Heart right ventricle (tissue), 16 donors: ENCODE data around the gene FKBP9. TPM values are rescaled to one million over a fixed set of nuclear protein-coding genes. Genes with fewer than 3 reads are reported as not detected.

Experiments
- ATAC-seq, 8 donors: fragments of 200-7000 bp; cut with Tn5 transposase; one replicate each; pipeline ENCODE4 v1.9.1; 2020; ENCODE audit warnings: mild to moderate bottlenecking in 8 of 8, moderate library complexity in 8 of 8, moderate number of reproducible peaks in 1 of 8
- DNase-seq, 2 donors: peaks; one replicate each; pipeline ENCODE4 v3.0.0-alpha.2; 2020
- H3K27ac ChIP-seq, 10 donors: fragments of 200-600 bp; sonication (generic) in 2 of 10; one replicate each; pipeline versions ENCODE4 v1.5.0 to v1.8.0; 2020 to 2022; ENCODE audit warnings: mild to moderate bottlenecking in 3 of 10
- H3K27me3 ChIP-seq, 7 donors: fragments of 200-600 bp; one replicate each; pipeline ENCODE4 v1.8.0; 2021 to 2022; ENCODE audit warnings: mild to moderate bottlenecking in 2 of 7
- H3K36me3 ChIP-seq, 9 donors: fragments of 200-600 bp; sonication (generic) in 1 of 9; one replicate each; pipeline versions ENCODE4 v1.5.0 to v1.8.0; 2020 to 2022; ENCODE audit warnings: mild to moderate bottlenecking in 2 of 9
- H3K4me1 ChIP-seq, 9 donors: fragments of 200-600 bp; sonication (generic) in 1 of 9; one replicate each; pipeline versions ENCODE4 v1.5.0 to v1.8.0; 2020 to 2022; ENCODE audit warnings: mild to moderate bottlenecking in 4 of 9
- H3K4me3 ChIP-seq, 10 donors: fragments of 200-600 bp; sonication (generic) in 2 of 10; one replicate each; pipeline versions ENCODE4 v1.5.0 to v1.8.0; 2020 to 2022; ENCODE audit warnings: mild to moderate bottlenecking in 7 of 10, moderate library complexity in 2 of 10
- H3K9me3 ChIP-seq, 11 donors: fragments of 200-600 bp in 10 of 11; sonication (generic) in 2 of 11; one replicate each; pipeline versions ENCODE4 v1.5.0 to v1.8.0; 2013 to 2022; ENCODE audit warnings: mild to moderate bottlenecking in 2 of 11, control low read depth in 1 of 11, moderate library complexity in 1 of 11
- WGBS, 2 donors: extraction: QIAGEN DNeasy Blood & Tissue Kit; methylation state at CpG; one replicate each; pipeline ENCODE4 v1.1.7; 2013; ENCODE audit warnings: inconsistent platforms in 1 of 2; 5-methylcytosine and 5-hydroxymethylcytosine counted together
- intact Hi-C, 10 donors: fragments of 100-400 bp; cut with DNase I; formaldehyde crosslinking; loops; one replicate each; pipeline versions ENCODE4 v1.11.1 to v1.14.2; 2022
- polyA plus RNA-seq, 2 donors: library from polyadenylated mRNA; stranded (reverse); fragments of 200-250 nt; gene quantifications; one replicate each; pipeline ENCODE4 v1.2.3, GENCODE V29; 2013
- total RNA-seq, 10 donors: library from RNA; stranded (reverse); fragmentation: NEBNext Ultra II Directional in 3 of 10; extraction: Animal tissue kit (Norgen Biotek cat#: 25700) in 3 of 10; gene quantifications; one replicate each; pipeline versions ENCODE4 v1.2.1 to v1.2.4, GENCODE V29; 2021 to 2023
- TF ChIP-seq, protein P1 (sequence below), 9 donors: fragments of 200-600 bp; sonication (generic) in 2 of 9; IDR thresholded peaks; one replicate each; pipeline versions ENCODE4 v1.5.0 to v1.8.0; 2021 to 2022; ENCODE audit warnings: antibody characterized with exemption in 9 of 9, mild to moderate bottlenecking in 5 of 9, moderate library complexity in 1 of 9
- donor health status: Arrhythmogenic right ventricular cardiomyopathy.
- donor health status: ischemic (EF 13 %, LVEDD 7.1; RV severe dilation, severe dysfunction).
- donor health status: healthy with polysubstance abuse.
- donor health status: DM: no; HTN: yes; CAD: no.
- donor health status: DM: no; HTN: no; CAD: no.
- donor health status: ischemic (EF 25% LVEDD 6.9; RV normal size, moderate dysfunction).
- donor health status: ischemic (EF 25% LVEDD 5.7; RV mildly dilated, moderate dysfunction).
- donor health status: healthy.
- donor health status: DM: yes; HTN: yes; CAD: no.
- donor health status: Ischemic cardiomyopathy.
- donor health status: ischemic (EF 35%, LVEDD 5.7; RV mildly dilated, moderate dysfunction).
- donor health status: nonischemic (EF 11% LVEDD 7.7; RV severe dilation, severe dysfunction).
- donor health status: DM: yes; HTN: yes; CAD: no.
- donor health status: PGD.
- donor health status: ischemic (EF 29% LVEDD 5.4; RV normal size, mild dysfunction).
- donor health status: nonischemic (EF 23%, LVEDD 6.1; RV moderate dilation, normal function).

The FKBP9 gene
- total and polyA plus RNA-seq, 12 donors: 32.2 to 158 (median 119) TPM

GRCh38 chr7:32943252-32944030 lies 13.8 kb upstream of the FKBP9 start:
- WGBS, 2 donors: 11 to 15% methylated on average over 5 to 6 of the region's 6 CpGs
- TF ChIP-seq, protein P1, sequence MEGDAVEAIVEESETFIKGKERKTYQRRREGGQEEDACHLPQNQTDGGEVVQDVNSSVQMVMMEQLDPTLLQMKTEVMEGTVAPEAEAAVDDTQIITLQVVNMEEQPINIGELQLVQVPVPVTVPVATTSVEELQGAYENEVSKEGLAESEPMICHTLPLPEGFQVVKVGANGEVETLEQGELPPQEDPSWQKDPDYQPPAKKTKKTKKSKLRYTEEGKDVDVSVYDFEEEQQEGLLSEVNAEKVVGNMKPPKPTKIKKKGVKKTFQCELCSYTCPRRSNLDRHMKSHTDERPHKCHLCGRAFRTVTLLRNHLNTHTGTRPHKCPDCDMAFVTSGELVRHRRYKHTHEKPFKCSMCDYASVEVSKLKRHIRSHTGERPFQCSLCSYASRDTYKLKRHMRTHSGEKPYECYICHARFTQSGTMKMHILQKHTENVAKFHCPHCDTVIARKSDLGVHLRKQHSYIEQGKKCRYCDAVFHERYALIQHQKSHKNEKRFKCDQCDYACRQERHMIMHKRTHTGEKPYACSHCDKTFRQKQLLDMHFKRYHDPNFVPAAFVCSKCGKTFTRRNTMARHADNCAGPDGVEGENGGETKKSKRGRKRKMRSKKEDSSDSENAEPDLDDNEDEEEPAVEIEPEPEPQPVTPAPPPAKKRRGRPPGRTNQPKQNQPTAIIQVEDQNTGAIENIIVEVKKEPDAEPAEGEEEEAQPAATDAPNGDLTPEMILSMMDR (IDR thresholded peaks at IDR 0.05): peak in 3 of 9 donors; percentile 3 to 79 (median 59)

GRCh38 chr7:32947420-32947983 lies 9.7 kb upstream of the FKBP9 start:
- H3K27me3 ChIP-seq: no peaks in the 10 kb centered on the region
- peaks cover 0 to 6% (median 5%) of the 10 kb centered on the region in 9 donors for H3K4me1 ChIP-seq
- intact Hi-C loops: loop anchor here in 6 of 10 donors (10.0 kb wide), 5 partner anchors 97 to 157 kb away; partner anchors contain the start of gene RP9 (in 1 of the 6)
- no peak overlapping the region for H3K27ac ChIP-seq
- ATAC-seq (no peak), DNase-seq (no peak)
- peaks cover 0 to 22% (median 8%) of the 10 kb centered on the region in 11 donors for H3K9me3 ChIP-seq
- TF ChIP-seq, protein P1 (IDR thresholded peaks at IDR 0.05): no peak
- H3K36me3 ChIP-seq: no peaks in the 10 kb centered on the region
- no peak overlapping the region for H3K4me3 ChIP-seq
- WGBS, 2 donors: 87 to 88% methylated on average over 3 of the region's 3 CpGs

More at GRCh38 chr7:32943252-32944030, 13.8 kb upstream of the FKBP9 start:
- H3K9me3 ChIP-seq: peaks cover 0 to 17% (median 7%) of the 10 kb centered on the region in 11 donors
- peak overlapping the region in 9 of 10 donors; percentile 51 to 99 (median 88) for H3K4me3 ChIP-seq
- DNase-seq: no peak
- peaks cover 0 to 7% (median 0%) of the 10 kb centered on the region in 9 donors for H3K36me3 ChIP-seq
- intact Hi-C loops: loop anchor here in 9 of 10 donors (1.0 to 10.0 kb wide), 13 partner anchors 13 to 165 kb away; partner anchors contain the start of genes KBTBD2 (in 5 of the 9), FKBP9 (in 3 of the 9) and RP9 (in 2 of the 9)
- H3K27ac ChIP-seq: peak overlapping the region; percentile 76 to 99 (median 98)
- peaks cover 0 to 39% (median 26%) of the 10 kb centered on the region in 9 donors for H3K4me1 ChIP-seq
- no peaks in the 10 kb centered on the region for H3K27me3 ChIP-seq
- ATAC-seq: no peak

- 92 to 96% methylated on average over 4 of the region's 4 CpGs for WGBS, 2 donors
- Histone ChIP-seq H3K27ac (no peak overlapping the region), H3K9me3 (peaks cover 0 to 21% (median 8%) of the 10 kb centered on the region in 11 donors), H3K4me1 (peaks cover 0 to 5% (median 3%) of the 10 kb centered on the region in 9 donors), H3K36me3 (no peaks in the 10 kb centered on the region), H3K27me3 (no peaks in the 10 kb centered on the region), H3K4me3 (no peak overlapping the region)
- intact Hi-C loops: loop anchor here in 6 of 10 donors (10.0 kb wide), 5 partner anchors 97 to 157 kb away; partner anchors contain the start of gene RP9 (in 1 of the 6)
- TF ChIP-seq, protein P1 (IDR thresholded peaks at IDR 0.05): no peak
- DNase-seq: no peak
- ATAC-seq: no peak
These were observed 9.0 kb upstream of the FKBP9 start for GRCh38 chr7:32948202-32948601.

DNA sequence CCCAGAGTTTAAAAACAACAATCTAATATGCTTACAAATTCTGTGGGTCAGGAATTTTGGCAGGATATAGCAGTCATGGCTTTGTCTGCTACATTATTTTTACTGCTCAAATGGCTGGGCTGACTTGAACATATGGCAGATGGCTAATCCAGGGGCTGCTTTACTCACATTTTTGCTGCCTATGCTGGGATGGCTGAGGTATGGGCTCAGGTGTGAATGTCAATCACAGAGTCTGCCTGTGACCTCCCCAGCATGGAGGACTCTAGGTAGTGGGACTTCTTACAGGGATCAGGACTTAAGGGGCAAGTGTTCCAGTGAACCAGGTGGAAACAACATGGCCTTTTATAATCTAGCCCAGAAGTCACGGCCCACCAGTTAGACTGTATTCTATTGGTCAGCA lies 4.4 kb upstream of the FKBP9 start:
- no peaks in the 10 kb centered on the region for H3K36me3 ChIP-seq
- intact Hi-C loops: loop anchor here in 1 of 10 donors (10.0 kb wide), 1 partner anchor 458 kb away; the partner anchor contains the start of genes AVL9 and LSM5
- peaks cover 0 to 13% (median 7%) of the 10 kb centered on the region in 11 donors for H3K9me3 ChIP-seq
- peaks cover 0 to 10% (median 5%) of the 10 kb centered on the region in 9 donors for H3K4me1 ChIP-seq
- TF ChIP-seq, protein P1 (IDR thresholded peaks at IDR 0.05): no peak
- H3K27me3 ChIP-seq: peaks cover 0 to 3% (median 0%) of the 10 kb centered on the region in 7 donors
- H3K27ac ChIP-seq: no peak overlapping the region
- no peak overlapping the region for H3K4me3 ChIP-seq
- DNase-seq (no peak), ATAC-seq (no peak)
- WGBS, 2 donors: 98 to 100% methylated on average over 1 of the region's 1 CpG
